HG02973 (cell line): ENCODE results near the gene ACTR1B.
"Not testable (repeated sequence)": the region's sequence is repeated elsewhere in the genome, so short reads cannot be mapped to it uniquely, and the experiment has no call there.

Experiments
- ATAC-seq: cut with Tn5 transposase; IDR thresholded peaks from one replicate; pipeline ENCODE4 v1.9.1; 2021; ENCODE audit warnings: moderate library complexity; ENCODE audit not compliant: unreplicated experiment

ACTR1B gene

GRCh38 chr2:97691166-97691565 is 27.3 kb upstream of the ACTR1B start:
- ATAC-seq, result no peak

GRCh38 chr2:97688062-97688827 is 24.4 kb upstream of the ACTR1B start:
- ATAC-seq, result no peak

GRCh38 chr2:97687235-97687634 is 23.4 kb upstream of the ACTR1B start:
- ATAC-seq, result not testable (repeated sequence)

- no peak for ATAC-seq
Measured at GRCh38 chr2:97678298-97678697, 14.5 kb upstream of the ACTR1B start.

GRCh38 chr2:97677480-97677879 is 13.6 kb upstream of the ACTR1B start:
- ATAC-seq, result no peak

GRCh38 chr2:97676620-97677019 is 12.8 kb upstream of the ACTR1B start:
- no peak for ATAC-seq

GRCh38 chr2:97675430-97676113 is 11.7 kb upstream of the ACTR1B start:
- no peak for ATAC-seq

GRCh38 chr2:97673915-97674283 is 10.1 kb upstream of the ACTR1B start:
- ATAC-seq, result no peak

GRCh38 chr2:97673182-97673914 is 9.5 kb upstream of the ACTR1B start:
- ATAC-seq, result no peak

GRCh38 chr2:97672606-97673140 is 8.8 kb upstream of the ACTR1B start:
- ATAC-seq, result not testable (repeated sequence)

- ATAC-seq, result no peak
Measured at GRCh38 chr2:97671526-97671925, 7.7 kb upstream of the ACTR1B start.

- ATAC-seq, result no peak
Measured at GRCh38 chr2:97670471-97670870, 6.6 kb upstream of the ACTR1B start.

GRCh38 chr2:97669448-97669847 is 5.6 kb upstream of the ACTR1B start, which contains the start of gene C2orf92:
Gene C2orf92, plus strand, starts transcription at chr2:97669713. Its CDS starts 76 bp downstream, at chr2:97669789.
- ATAC-seq, result no peak

- ATAC-seq, result no peak
Measured at GRCh38 chr2:97664636-97664970, 759 bp upstream of the ACTR1B start.

GRCh38 chr2:97663626-97663961 is 250 bp downstream of the ACTR1B start:
- ATAC-seq, result no peak

GRCh38 chr2:97662895-97663625 is 784 bp downstream of the ACTR1B start:
- ATAC-seq, result peak; percentile 39

- ATAC-seq, result no peak
Measured at GRCh38 chr2:97662386-97662894, 1.4 kb downstream of the ACTR1B start.

GRCh38 chr2:97661927-97662326 is 1.9 kb downstream of the ACTR1B start:
- ATAC-seq, result no peak

GRCh38 chr2:97660775-97661389 is 3.0 kb downstream of the ACTR1B start:
- ATAC-seq, result no peak

- no peak for ATAC-seq
Measured at GRCh38 chr2:97660044-97660774, 3.6 kb downstream of the ACTR1B start.
